Caco-2 (cell line): ENCODE results near the gene INKA2. TPM values are rescaled to one million over a fixed set of nuclear protein-coding genes. Genes with fewer than 3 reads are reported as not detected.

Experiments used
- BruUV-seq: library from RNA; stranded (reverse); fragments of 400-500 nt; replicated peaks from 2 replicates; lab custom pipeline; 2021; lab: Mats Ljungman, UMichigan
- CTCF ChIA-PET: fragments of 300-600 bp; sonication (Branson Sonifier 250); formaldehyde crosslinking; loops from one replicate; lab custom pipeline; 2022; ENCODE audit warnings: antibody characterized with exemption; lab: Charles Lee
- POLR2A ChIA-PET: fragments of 300-600 bp; sonication (Branson Sonifier 250); formaldehyde crosslinking; loops from one replicate; lab custom pipeline; 2022; ENCODE audit warnings: antibody characterized with exemption; lab: Charles Lee
- DNase-seq, 2 experiments: peaks; one replicate each; pipeline versions ENCODE4 v3.0.0 to v3.0.0-alpha.2; 2020 to 2022
- H3K27me3 ChIP-seq: replicated peaks from 2 replicates; pipeline ENCODE4 v1.6.0; 2011; ENCODE audit warnings: low read length; ENCODE audit not compliant: control insufficient read depth, insufficient read depth
- H3K36me3 ChIP-seq: 2 replicates; pipeline ENCODE4 v1.5.1; 2011; ENCODE audit warnings: low read length; ENCODE audit not compliant: control insufficient read depth, insufficient read depth
- H3K4me1 ChIP-seq: fragments of 250-450 bp; sonication (Bioruptor Pico); 2 replicates; pipeline ENCODE4 v1.5.1; 2020; ENCODE audit warnings: mild to moderate bottlenecking
- H3K4me3 ChIP-seq: 2 replicates; pipeline ENCODE4 v1.5.1; 2011; ENCODE audit warnings: low read depth, mild to moderate bottlenecking, control low read depth, low read length
- H3K9me3 ChIP-seq: fragments of 250-450 bp; sonication (Bioruptor Pico); 2 replicates; pipeline ENCODE4 v1.5.1; 2020; ENCODE audit warnings: mild to moderate bottlenecking, moderate library complexity
- H3K27ac Mint-ChIP-seq: one replicate; pipeline ENCODE4 v1.8.0; 2022; ENCODE audit warnings: mixed read lengths; ENCODE audit not compliant: unreplicated experiment
- H3K27me3 Mint-ChIP-seq: one replicate; pipeline ENCODE4 v1.8.0; 2022; ENCODE audit warnings: mixed read lengths; ENCODE audit not compliant: insufficient read depth, unreplicated experiment
- H3K36me3 Mint-ChIP-seq: one replicate; pipeline ENCODE4 v1.8.0; 2022; ENCODE audit warnings: mild to moderate bottlenecking, mixed read lengths; ENCODE audit not compliant: insufficient read depth, unreplicated experiment
- H3K4me1 Mint-ChIP-seq: one replicate; pipeline ENCODE4 v1.8.0; 2022; ENCODE audit warnings: low read depth, mixed read lengths; ENCODE audit not compliant: unreplicated experiment
- H3K4me3 Mint-ChIP-seq: one replicate; pipeline ENCODE4 v1.8.0; 2022; ENCODE audit warnings: mild to moderate bottlenecking, moderate library complexity, mixed read lengths; ENCODE audit not compliant: unreplicated experiment
- H3K9me3 Mint-ChIP-seq: one replicate; pipeline ENCODE4 v1.8.0; 2022; ENCODE audit warnings: mixed read lengths; ENCODE audit not compliant: unreplicated experiment
- intact Hi-C: fragments of 100-400 bp; cut with micrococcal nuclease; formaldehyde crosslinking; loops from one replicate; pipeline ENCODE4 v1.10.0; 2022; ENCODE audit not compliant: unreplicated experiment
- total RNA-seq: library from RNA; stranded (reverse); gene quantifications from 2 replicates; pipeline ENCODE4 v1.2.3, GENCODE V29; 2022
- TF ChIP-seq, protein P1 (sequence below), 2 experiments: fragments of 200-600 bp in 1 of 2; IDR thresholded peaks; 1 replicate in 1 of 2; 2 replicates in 1 of 2; pipeline versions ENCODE4 v1.5.1 to v1.8.0; 2011 to 2022; ENCODE audit warnings: antibody characterized with exemption in 1 of 2, control low read depth in 1 of 2, inconsistent platforms in 1 of 2, low read depth in 1 of 2, low read length in 1 of 2, mild to moderate bottlenecking in 1 of 2, moderate library complexity in 1 of 2; ENCODE audit not compliant: insufficient read depth in 1 of 2, severe bottlenecking in 1 of 2, unreplicated experiment in 1 of 2

Gene INKA2
- total RNA-seq, 1 experiment from 2014 or later = 5.8 TPM

- Mint-ChIP-seq H3K27ac (no peak overlapping the region), H3K9me3 (no peaks in the 10 kb centered on the region), H3K4me1 (peaks cover 24% of the 10 kb centered on the region), H3K27me3 (no peaks in the 10 kb centered on the region), H3K4me3 (no peak overlapping the region), H3K36me3 (peaks cover 7% of the 10 kb centered on the region)
- Histone ChIP-seq H3K36me3 (no peaks in the 10 kb centered on the region), H3K4me1 (peaks cover 4% of the 10 kb centered on the region; the same call in 1 of the 2 replicates), H3K9me3 (no peaks in the 10 kb centered on the region), H3K27me3 (no peaks in the 10 kb centered on the region), H3K4me3 (no peak overlapping the region)
- no peak for DNase-seq
- CTCF ChIA-PET = no interaction called here
- intact Hi-C loops = no loop called here
- no TSS peak for BruUV-seq
- POLR2A ChIA-PET = no interaction called here
- TF ChIP-seq, protein P1, sequence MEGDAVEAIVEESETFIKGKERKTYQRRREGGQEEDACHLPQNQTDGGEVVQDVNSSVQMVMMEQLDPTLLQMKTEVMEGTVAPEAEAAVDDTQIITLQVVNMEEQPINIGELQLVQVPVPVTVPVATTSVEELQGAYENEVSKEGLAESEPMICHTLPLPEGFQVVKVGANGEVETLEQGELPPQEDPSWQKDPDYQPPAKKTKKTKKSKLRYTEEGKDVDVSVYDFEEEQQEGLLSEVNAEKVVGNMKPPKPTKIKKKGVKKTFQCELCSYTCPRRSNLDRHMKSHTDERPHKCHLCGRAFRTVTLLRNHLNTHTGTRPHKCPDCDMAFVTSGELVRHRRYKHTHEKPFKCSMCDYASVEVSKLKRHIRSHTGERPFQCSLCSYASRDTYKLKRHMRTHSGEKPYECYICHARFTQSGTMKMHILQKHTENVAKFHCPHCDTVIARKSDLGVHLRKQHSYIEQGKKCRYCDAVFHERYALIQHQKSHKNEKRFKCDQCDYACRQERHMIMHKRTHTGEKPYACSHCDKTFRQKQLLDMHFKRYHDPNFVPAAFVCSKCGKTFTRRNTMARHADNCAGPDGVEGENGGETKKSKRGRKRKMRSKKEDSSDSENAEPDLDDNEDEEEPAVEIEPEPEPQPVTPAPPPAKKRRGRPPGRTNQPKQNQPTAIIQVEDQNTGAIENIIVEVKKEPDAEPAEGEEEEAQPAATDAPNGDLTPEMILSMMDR (IDR thresholded peaks at IDR 0.05; ENCODE audit: insufficient read depth in 1 of 2, low read depth in 1 of 2, low read length in 1 of 2, severe bottlenecking in 1 of 2, unreplicated experiment in 1 of 2) = no peak
Measured at GRCh38 chr1:111734856-111735255, 4.3 kb downstream of the INKA2 start.

DNA sequence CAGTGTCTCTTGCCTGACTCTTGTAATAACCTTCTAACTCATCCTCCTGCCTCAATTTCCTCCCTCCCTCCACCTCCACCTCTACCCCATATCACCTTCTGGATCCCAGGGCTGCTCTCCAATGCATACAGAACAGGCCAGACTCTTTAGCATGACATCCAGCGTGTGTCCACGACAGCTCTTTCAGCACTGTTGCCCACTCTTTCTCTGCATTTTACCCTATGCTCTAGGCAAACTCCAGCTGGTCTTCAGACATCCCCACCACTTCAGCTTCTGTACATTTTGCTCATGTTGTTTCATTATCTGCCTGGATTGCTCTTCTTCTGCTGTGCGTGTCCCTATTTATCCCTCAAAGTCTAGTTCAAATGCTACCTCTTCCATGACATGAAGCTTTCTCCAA lies 4.8 kb downstream of the INKA2 start:
- ChIA-PET POLR2A (no interaction called here), CTCF (no interaction called here)
- no peaks in the 10 kb centered on the region for H3K9me3 Mint-ChIP-seq
- H3K27me3 ChIP-seq = no peaks in the 10 kb centered on the region
- no peaks in the 10 kb centered on the region for H3K36me3 ChIP-seq
- H3K27me3 Mint-ChIP-seq = no peaks in the 10 kb centered on the region
- peaks cover 24% of the 10 kb centered on the region for H3K4me1 Mint-ChIP-seq
- no peak for DNase-seq
- BruUV-seq = no TSS peak
- intact Hi-C loops = no loop called here
- no peak overlapping the region for H3K4me3 Mint-ChIP-seq
- no peak overlapping the region for H3K4me3 ChIP-seq
- peaks cover 4% of the 10 kb centered on the region; the same call in 1 of the 2 replicates for H3K4me1 ChIP-seq
- TF ChIP-seq, protein P1 (IDR thresholded peaks at IDR 0.05; ENCODE audit: insufficient read depth in 1 of 2, low read depth in 1 of 2, low read length in 1 of 2, severe bottlenecking in 1 of 2, unreplicated experiment in 1 of 2) = no peak
- H3K27ac Mint-ChIP-seq = no peak overlapping the region
- peaks cover 3% of the 10 kb centered on the region for H3K36me3 Mint-ChIP-seq
- no peaks in the 10 kb centered on the region for H3K9me3 ChIP-seq

- Mint-ChIP-seq H3K27ac (no peak overlapping the region), H3K36me3 (no peaks in the 10 kb centered on the region), H3K4me3 (no peak overlapping the region), H3K4me1 (peaks cover 23% of the 10 kb centered on the region), H3K27me3 (no peaks in the 10 kb centered on the region), H3K9me3 (no peaks in the 10 kb centered on the region)
- Histone ChIP-seq H3K27me3 (no peaks in the 10 kb centered on the region), H3K9me3 (no peaks in the 10 kb centered on the region), H3K4me3 (no peak overlapping the region), H3K36me3 (no peaks in the 10 kb centered on the region), H3K4me1 (peaks cover 4% of the 10 kb centered on the region; the same call in 1 of the 2 replicates)
- no TSS peak for BruUV-seq
- no peak for DNase-seq
- POLR2A ChIA-PET = no interaction called here
- intact Hi-C loops = no loop called here
- TF ChIP-seq, protein P1 (IDR thresholded peaks at IDR 0.05; ENCODE audit: insufficient read depth in 1 of 2, low read depth in 1 of 2, low read length in 1 of 2, severe bottlenecking in 1 of 2, unreplicated experiment in 1 of 2) = no peak
- CTCF ChIA-PET = no interaction called here
Measured at GRCh38 chr1:111733992-111734341, 5.2 kb downstream of the INKA2 start.
